CD14-positive monocyte (primary cell): ENCODE results near the gene SGCD. TPM values are rescaled to one million over a fixed set of nuclear protein-coding genes. Genes with fewer than 3 reads are reported as not detected.

Experiments used
- DNase-seq, 3 donors: peaks; one replicate each; pipeline ENCODE4 v3.0.0-alpha.2; 2011 to 2022
- H2AFZ ChIP-seq: 2 replicates; pipeline ENCODE4 v1.6.0; 2012; ENCODE audit warnings: mild to moderate bottlenecking, low read depth, low read length, inconsistent platforms; ENCODE audit not compliant: insufficient read depth, poor library complexity, severe bottlenecking
- H3K27ac ChIP-seq, 2 donors: 1 replicate in 1 of 2; 2 replicates in 1 of 2; pipeline ENCODE4 v1.5.1; 2012 to 2013; ENCODE audit warnings: low read length in 2 of 2, control low read depth in 1 of 2, inconsistent platforms in 1 of 2, low read depth in 1 of 2, mild to moderate bottlenecking in 1 of 2
- H3K27me3 ChIP-seq, 2 donors: one replicate each; pipeline versions ENCODE4 v1.6.0 to v1.6.1; 2011 to 2013; ENCODE audit warnings: low read length in 2 of 2; ENCODE audit not compliant: control insufficient read depth in 2 of 2, insufficient read depth in 2 of 2
- H3K36me3 ChIP-seq, 2 donors: replicated peaks in 1 of 2; 1 replicate in 1 of 2; 2 replicates in 1 of 2; pipeline versions ENCODE4 v1.5.1 to v1.6.1; 2012 to 2013; ENCODE audit warnings: low read length in 2 of 2, control low read depth in 1 of 2, inconsistent platforms in 1 of 2, mild to moderate bottlenecking in 1 of 2; ENCODE audit not compliant: insufficient read depth in 2 of 2, control insufficient read depth in 1 of 2
- H3K4me1 ChIP-seq, 2 donors: 1 replicate in 1 of 2; 2 replicates in 1 of 2; pipeline versions ENCODE4 v1.5.1 to v1.6.1; 2012 to 2013; ENCODE audit warnings: low read length in 2 of 2, control low read depth in 1 of 2, inconsistent platforms in 1 of 2, mild to moderate bottlenecking in 1 of 2, moderate library complexity in 1 of 2; ENCODE audit not compliant: insufficient read depth in 2 of 2, control insufficient read depth in 1 of 2
- H3K4me2 ChIP-seq: replicated peaks from 2 replicates; pipeline ENCODE3; 2012; ENCODE audit warnings: low read length, moderate library complexity, mild to moderate bottlenecking; ENCODE audit not compliant: poor library complexity, severe bottlenecking; ENCODE audit errors: extremely low read depth
- H3K4me3 ChIP-seq, 3 experiments: fragments of 200-600 bp in 1 of 3; sonication (generic) in 1 of 3; replicated peaks in 1 of 3; 1 replicate in 2 of 3; 2 replicates in 1 of 3; pipeline ENCODE4 v1.5.1; 2011 to 2013; ENCODE audit warnings: low read length in 3 of 3, mild to moderate bottlenecking in 3 of 3, control low read depth in 2 of 3, low read depth in 2 of 3, inconsistent platforms in 1 of 3, moderate library complexity in 1 of 3
- H3K79me2 ChIP-seq: 2 replicates; pipeline ENCODE4 v1.6.0; 2012; ENCODE audit warnings: mild to moderate bottlenecking, control low read depth, inconsistent platforms, low read length, moderate library complexity; ENCODE audit not compliant: insufficient read depth
- H3K9ac ChIP-seq: 2 replicates; pipeline ENCODE4 v1.6.0; 2017; ENCODE audit warnings: low read length, mild to moderate bottlenecking; ENCODE audit not compliant: insufficient read depth, poor library complexity, severe bottlenecking
- H3K9me3 ChIP-seq, 2 donors: replicated peaks in 1 of 2; 1 replicate in 1 of 2; 2 replicates in 1 of 2; pipeline versions ENCODE4 v1.5.1 to v1.6.1; 2012 to 2013; ENCODE audit warnings: low read length in 2 of 2, control low read depth in 1 of 2; ENCODE audit not compliant: control insufficient read depth in 1 of 2, insufficient read depth in 1 of 2
- H4K20me1 ChIP-seq: 2 replicates; pipeline ENCODE4 v1.6.0; 2012; ENCODE audit warnings: mild to moderate bottlenecking, low read length, control low read depth, moderate library complexity; ENCODE audit not compliant: insufficient read depth
- H3K27ac Mint-ChIP-seq, 7 donors: one replicate each; pipeline ENCODE4 v1.8.0; 2020; ENCODE audit warnings: mild to moderate bottlenecking in 7 of 7, mixed read lengths in 7 of 7, moderate library complexity in 6 of 7, inconsistent platforms in 2 of 7
- H3K27me3 Mint-ChIP-seq, 3 donors: one replicate each; pipeline ENCODE4 v1.8.0; 2021 to 2022; ENCODE audit warnings: low read depth in 3 of 3, mild to moderate bottlenecking in 3 of 3, mixed read lengths in 3 of 3, moderate library complexity in 3 of 3, inconsistent platforms in 1 of 3
- H3K36me3 Mint-ChIP-seq, 2 donors: one replicate each; pipeline ENCODE4 v1.8.0; 2020; ENCODE audit warnings: mixed read lengths in 2 of 2, inconsistent platforms in 1 of 2, mild to moderate bottlenecking in 1 of 2
- H3K4me1 Mint-ChIP-seq: one replicate; pipeline ENCODE4 v1.8.0; 2020; ENCODE audit warnings: mild to moderate bottlenecking, mixed read lengths
- H3K4me3 Mint-ChIP-seq, 2 donors: one replicate each; pipeline ENCODE4 v1.8.0; 2020; ENCODE audit warnings: mild to moderate bottlenecking in 2 of 2, mixed read lengths in 2 of 2, moderate library complexity in 1 of 2
- H3K9me3 Mint-ChIP-seq, 7 donors: one replicate each; pipeline ENCODE4 v1.8.0; 2020 to 2022; ENCODE audit warnings: mixed read lengths in 7 of 7, mild to moderate bottlenecking in 6 of 7, moderate library complexity in 6 of 7, inconsistent platforms in 2 of 7
- WGBS: methylation state at CpG from one replicate; pipeline ENCODE4 v1.1.5; 2013; ENCODE audit warnings: missing lambda C conversion rate; ENCODE audit not compliant: insufficient coverage; 5-methylcytosine and 5-hydroxymethylcytosine counted together
- intact Hi-C, 2 donors: fragments of 100-400 bp; cut with micrococcal nuclease; formaldehyde crosslinking; loops; one replicate each; pipeline versions ENCODE4 v1.15.0 to v1.15.1; 2023
- polyA plus RNA-seq, 3 donors: library from polyadenylated mRNA; depleted of rRNA in 1 of 3; unstranded in 2 of 3; stranded (reverse) in 1 of 3; fragments of 300-500 nt in 2 of 3; fragments of >200 nt in 1 of 3; fragmentation: Illumina TruSeq in 2 of 3; gene quantifications; 1 replicate in 2 of 3; 2 replicates in 1 of 3; pipeline ENCODE4 v1.2.3, GENCODE V29; 2012 to 2021
- TF ChIP-seq, protein P1 (sequence below): fragments of 200-600 bp; IDR thresholded peaks from one replicate; pipeline ENCODE4 v1.8.0; 2022; ENCODE audit warnings: antibody characterized with exemption, mild to moderate bottlenecking

SGCD gene
- polyA plus RNA-seq, 3 donors = not detected

GRCh38 chr5:156715287-156715686 is 388.3 kb downstream of the SGCD start:
- H3K36me3 ChIP-seq = no peaks in the 10 kb centered on the region
- H3K4me1 Mint-ChIP-seq = no peaks in the 10 kb centered on the region
- H3K4me3 ChIP-seq = no peak overlapping the region
- no peaks in the 10 kb centered on the region for H3K79me2 ChIP-seq
- H3K9ac ChIP-seq = no peak overlapping the region
- intact Hi-C loops = no loop called here
- no peaks in the 10 kb centered on the region for H3K4me1 ChIP-seq
- H3K9me3 ChIP-seq = no peaks in the 10 kb centered on the region
- H3K27me3 Mint-ChIP-seq = peaks cover 0 to 4% (median 0%) of the 10 kb centered on the region in 3 donors
- no CpG with 5 or more reads among the region's 2 CpGs for WGBS
- TF ChIP-seq, protein P1, sequence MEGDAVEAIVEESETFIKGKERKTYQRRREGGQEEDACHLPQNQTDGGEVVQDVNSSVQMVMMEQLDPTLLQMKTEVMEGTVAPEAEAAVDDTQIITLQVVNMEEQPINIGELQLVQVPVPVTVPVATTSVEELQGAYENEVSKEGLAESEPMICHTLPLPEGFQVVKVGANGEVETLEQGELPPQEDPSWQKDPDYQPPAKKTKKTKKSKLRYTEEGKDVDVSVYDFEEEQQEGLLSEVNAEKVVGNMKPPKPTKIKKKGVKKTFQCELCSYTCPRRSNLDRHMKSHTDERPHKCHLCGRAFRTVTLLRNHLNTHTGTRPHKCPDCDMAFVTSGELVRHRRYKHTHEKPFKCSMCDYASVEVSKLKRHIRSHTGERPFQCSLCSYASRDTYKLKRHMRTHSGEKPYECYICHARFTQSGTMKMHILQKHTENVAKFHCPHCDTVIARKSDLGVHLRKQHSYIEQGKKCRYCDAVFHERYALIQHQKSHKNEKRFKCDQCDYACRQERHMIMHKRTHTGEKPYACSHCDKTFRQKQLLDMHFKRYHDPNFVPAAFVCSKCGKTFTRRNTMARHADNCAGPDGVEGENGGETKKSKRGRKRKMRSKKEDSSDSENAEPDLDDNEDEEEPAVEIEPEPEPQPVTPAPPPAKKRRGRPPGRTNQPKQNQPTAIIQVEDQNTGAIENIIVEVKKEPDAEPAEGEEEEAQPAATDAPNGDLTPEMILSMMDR = no peak
- H2AFZ ChIP-seq = no peak overlapping the region
- H3K27ac Mint-ChIP-seq = no peak overlapping the region
- H3K4me2 ChIP-seq = no peak overlapping the region
- no peak overlapping the region for H3K27ac ChIP-seq
- H3K9me3 Mint-ChIP-seq = peaks cover 0 to 3% (median 0%) of the 10 kb centered on the region in 7 donors
- H3K36me3 Mint-ChIP-seq = no peaks in the 10 kb centered on the region
- no peak for DNase-seq
- H4K20me1 ChIP-seq = no peaks in the 10 kb centered on the region
- no peak overlapping the region for H3K4me3 Mint-ChIP-seq
- H3K27me3 ChIP-seq = no peaks in the 10 kb centered on the region

GRCh38 chr5:156716591-156717380 is 389.8 kb downstream of the SGCD start:
- Histone ChIP-seq H2AFZ (no peak overlapping the region), H3K27ac (no peak overlapping the region), H3K36me3 (no peaks in the 10 kb centered on the region), H4K20me1 (no peaks in the 10 kb centered on the region), H3K4me3 (no peak overlapping the region), H3K9me3 (no peaks in the 10 kb centered on the region), H3K79me2 (no peaks in the 10 kb centered on the region), H3K4me1 (no peaks in the 10 kb centered on the region), H3K9ac (no peak overlapping the region), H3K4me2 (no peak overlapping the region), H3K27me3 (no peaks in the 10 kb centered on the region)
- intact Hi-C loops = no loop called here
- Mint-ChIP-seq H3K4me3 (no peak overlapping the region), H3K27me3 (peaks cover 0 to 4% (median 0%) of the 10 kb centered on the region in 3 donors), H3K9me3 (peaks cover 0 to 3% (median 0%) of the 10 kb centered on the region in 7 donors), H3K4me1 (no peaks in the 10 kb centered on the region), H3K27ac (no peak overlapping the region), H3K36me3 (no peaks in the 10 kb centered on the region)
- WGBS = 82% methylated on average over 2 of the region's 4 CpGs
- TF ChIP-seq, protein P1 = no peak
- DNase-seq = no peak
